Activated CD8-positive, alpha-beta memory T cell treated with anti-CD3 and anti-CD28 coated beads for 48 hours (primary cell): Measurements from ENCODE around the gene USP20.
A peak's percentile ranks its signal among the peaks of the same experiment; 100 is the strongest.

Experiments used
- DNase-seq, 3 experiments: peaks; one replicate each; pipeline ENCODE4 v3.0.0-alpha.2; 2020; ENCODE audit warnings: low read depth in 2 of 3, low spot score in 2 of 3

Gene USP20

GRCh38 chr9:129853614-129854013 lies 18.4 kb downstream of the USP20 start:
- DNase-seq, result no peak

- DNase-seq, result no peak
These were observed 19.4 kb downstream of the USP20 start for GRCh38 chr9:129854588-129855110.

GRCh38 chr9:129857207-129857606 lies 21.9 kb downstream of the USP20 start:
- DNase-seq, result no peak

GRCh38 chr9:129858167-129858962 lies 23.1 kb downstream of the USP20 start:
- DNase-seq, result no peak

- no peak for DNase-seq
These were observed 25.6 kb downstream of the USP20 start for GRCh38 chr9:129860653-129861446.

GRCh38 chr9:129861447-129861827 lies 26.2 kb downstream of the USP20 start:
- no peak for DNase-seq

GRCh38 chr9:129863059-129863690 lies 27.9 kb downstream of the USP20 start:
- DNase-seq, result peak in 2 of 3 experiments; percentile 49 to 54

- DNase-seq, result no peak
These were observed 29.9 kb downstream of the USP20 start for GRCh38 chr9:129864991-129865647.

- no peak for DNase-seq
These were observed 30.5 kb downstream of the USP20 start for GRCh38 chr9:129865668-129866320.

GRCh38 chr9:129866394-129867135 lies 31.3 kb downstream of the USP20 start:
- DNase-seq, result no peak

- no peak for DNase-seq
These were observed 32.1 kb downstream of the USP20 start for GRCh38 chr9:129867136-129868022.

- DNase-seq, result no peak
These were observed 33.0 kb downstream of the USP20 start for GRCh38 chr9:129868023-129868871.

- peak in 2 of 3 experiments; percentile 58 to 63 for DNase-seq
These were observed 33.7 kb downstream of the USP20 start for GRCh38 chr9:129868872-129869486.

- no peak for DNase-seq
These were observed 34.6 kb downstream of the USP20 start for GRCh38 chr9:129869585-129870501.

GRCh38 chr9:129871046-129871445 lies 35.8 kb downstream of the USP20 start:
- no peak for DNase-seq

- DNase-seq, result no peak
These were observed 38.4 kb downstream of the USP20 start for GRCh38 chr9:129873563-129874190.
